Measurements from ENCODE around the gene PRELID1. TPM values are rescaled to one million over a fixed set of nuclear protein-coding genes. Genes with fewer than 3 reads are reported as not detected.
A peak's percentile ranks its signal among the peaks of the same experiment; 100 is the strongest.

The PRELID1 gene
- total and polyA plus RNA-seq, 8 donors, result 77.8 to 153 (median 120) TPM

GRCh38 chr5:177355162-177355867, 51.7 kb downstream of the PRELID1 start:
- H3K27ac ChIP-seq, result no peak overlapping the region
- no peak for TF ChIP-seq CTCF (IDR thresholded peaks at IDR 0.05)
- H3K4me1 ChIP-seq, result peaks cover 0 to 4% (median 0%) of the 10 kb centered on the region in 3 donors
- 90 to 93% methylated on average over 1 of the region's 1 CpG for WGBS, 2 donors
- ATAC-seq (no peak), DNase-seq (peak in 2 of 6 donors; percentile 3 to 9), FAIRE-seq (no peak)
- H3K27me3 ChIP-seq, result no peaks in the 10 kb centered on the region
- H3K4me3 ChIP-seq, result no peak overlapping the region
- no peaks in the 10 kb centered on the region for H3K9me3 ChIP-seq
- intact Hi-C loops (cut with DNase I), result no loop called here
- no peaks in the 10 kb centered on the region for H3K36me3 ChIP-seq

GRCh38 chr5:177355868-177356168, 52.2 kb downstream of the PRELID1 start:
- Histone ChIP-seq H3K4me3 (no peak overlapping the region), H3K4me1 (no peaks in the 10 kb centered on the region), H3K9me3 (no peaks in the 10 kb centered on the region), H3K36me3 (no peaks in the 10 kb centered on the region), H3K27ac (no peak overlapping the region), H3K27me3 (no peaks in the 10 kb centered on the region)
- intact Hi-C loops (cut with DNase I), result no loop called here
- FAIRE-seq (no peak), DNase-seq (peak in 1 of 6 donors; percentile 2), ATAC-seq (no peak)
- TF ChIP-seq CTCF (IDR thresholded peaks at IDR 0.05), result no peak
- 13 to 45% methylated on average over 1 of the region's 1 CpG for WGBS, 2 donors

Other genes starting within 250 kb of the PRELID1 start
- gene FGFR4, start 216.9 kb upstream of the PRELID1 start, total RNA-seq, result 10 to 100 TPM; 23.5 to 43.3 (median 29.7) TPM
- 100 to 1,000 TPM in 1 of 2 donors, 10 to 100 TPM in 1; 69.6 to 105 TPM for gene FGFR4, start 216.9 kb upstream of the PRELID1 start, polyA plus RNA-seq
- 10 to 100 TPM; 26.3 to 51.2 (median 33.6) TPM for gene NSD1, start 170.0 kb upstream of the PRELID1 start, total RNA-seq
- 1 to 10 TPM; 6.9 to 7.8 TPM for gene NSD1, start 170.0 kb upstream of the PRELID1 start, polyA plus RNA-seq
- gene RAB24, start 80 bp upstream of the PRELID1 start, total RNA-seq, result 10 to 100 TPM; 34.5 to 43.1 (median 37.7) TPM
- 100 to 1,000 TPM; 125 to 160 TPM for gene RAB24, start 80 bp upstream of the PRELID1 start, polyA plus RNA-seq
- gene MXD3, start 8.1 kb downstream of the PRELID1 start, total RNA-seq, result 1 to 10 TPM; 3.0 to 7.1 (median 5.4) TPM
- gene MXD3, start 8.1 kb downstream of the PRELID1 start, polyA plus RNA-seq, result 10 to 100 TPM; 34.2 to 55.0 TPM
- 100 to 1,000 TPM in 2 of 6 donors, 10 to 100 TPM in 4; 71.1 to 128 (median 92.6) TPM for gene LMAN2, start 47.9 kb downstream of the PRELID1 start, total RNA-seq
- gene LMAN2, start 47.9 kb downstream of the PRELID1 start, polyA plus RNA-seq, result 100 to 1,000 TPM in 1 of 2 donors, 10 to 100 TPM in 1; 80.7 to 110 TPM
- 10 to 100 TPM in 4 of 6 donors, 1 to 10 TPM in 2; 7.0 to 15.7 (median 11.3) TPM for gene RGS14, start 54.1 kb downstream of the PRELID1 start, total RNA-seq
- gene RGS14, start 54.1 kb downstream of the PRELID1 start, polyA plus RNA-seq, result 10 to 100 TPM; 24.7 to 30.9 TPM
- not detected for gene SLC34A1, start 80.6 kb downstream of the PRELID1 start, total RNA-seq
- not detected for gene SLC34A1, start 80.6 kb downstream of the PRELID1 start, polyA plus RNA-seq
- gene PFN3, start 96.9 kb downstream of the PRELID1 start, total RNA-seq, result not detected
- not detected for gene PFN3, start 96.9 kb downstream of the PRELID1 start, polyA plus RNA-seq
- gene F12, start 105.8 kb downstream of the PRELID1 start, total RNA-seq, result 1 to 10 TPM in 5 of 6 donors, under 1 TPM in 1; 0.83 to 2.6 (median 1.8) TPM
- gene F12, start 105.8 kb downstream of the PRELID1 start, polyA plus RNA-seq, result 1 to 10 TPM; 1.1 to 2.2 TPM
- 10 to 100 TPM; 10.6 to 14.5 (median 12.3) TPM for gene GRK6, start 122.9 kb downstream of the PRELID1 start, total RNA-seq
- 1 to 10 TPM; 7.2 to 7.6 TPM for gene GRK6, start 122.9 kb downstream of the PRELID1 start, polyA plus RNA-seq
- gene PRR7, start 143.0 kb downstream of the PRELID1 start, total RNA-seq, result 1 to 10 TPM; 1.7 to 3.5 (median 2.5) TPM
- 1 to 10 TPM; 2.8 to 3.2 TPM for gene PRR7, start 143.0 kb downstream of the PRELID1 start, polyA plus RNA-seq
- gene DBN1, start 169.8 kb downstream of the PRELID1 start, total RNA-seq, result 10 to 100 TPM; 10.2 to 38.2 (median 15.7) TPM
- 10 to 100 TPM; 17.1 to 29.2 TPM for gene DBN1, start 169.8 kb downstream of the PRELID1 start, polyA plus RNA-seq
- 10 to 100 TPM in 2 of 6 donors, 1 to 10 TPM in 4; 3.9 to 39.9 (median 8.7) TPM for gene PDLIM7, start 193.8 kb downstream of the PRELID1 start, total RNA-seq
- gene PDLIM7, start 193.8 kb downstream of the PRELID1 start, polyA plus RNA-seq, result 10 to 100 TPM; 23.2 to 38.0 TPM
- 10 to 100 TPM in 1 of 6 donors, 1 to 10 TPM in 4, under 1 TPM in 1; 0.98 to 11.4 (median 4.3) TPM for gene DOK3, start 206.0 kb downstream of the PRELID1 start, total RNA-seq
- gene DOK3, start 206.0 kb downstream of the PRELID1 start, polyA plus RNA-seq, result 1 to 10 TPM; 3.9 to 6.5 TPM
- 10 to 100 TPM; 24.3 to 47.4 (median 39.4) TPM for gene DDX41, start 213.2 kb downstream of the PRELID1 start, total RNA-seq
- gene DDX41, start 213.2 kb downstream of the PRELID1 start, polyA plus RNA-seq, result 10 to 100 TPM; 68.3 to 88.1 TPM

Data from pancreas (tissue), 10 donors.